ENCODE data around the gene NOS3. TPM values are rescaled to one million over a fixed set of nuclear protein-coding genes. Genes with fewer than 3 reads are reported as not detected.

The NOS3 gene
- total and polyA plus RNA-seq, 2 of the 13 experiments (the other 11 are each of a cell fraction or from before 2014, with no cell fraction given) = 3.7 to 7.5 TPM

GRCh38 chr7:151062399-151063211, 71.8 kb downstream of the NOS3 start (continued):
- TF ChIP-seq DBP (CRISPR knock-in tag; IDR thresholded peaks at IDR 0.05; ENCODE audit: not compliant biosample characterization) = no peak
- no peak for TF ChIP-seq HNRNPH1 (optimal IDR thresholded peaks at IDR 0.05; ENCODE audit: low read depth, low read length)
- TF ChIP-seq ZBTB10 (CRISPR knock-in tag; IDR thresholded peaks at IDR 0.05; ENCODE audit: borderline replicate concordance) = no peak
- no peak for TF ChIP-seq ZNF263 (CRISPR knock-in tag; IDR thresholded peaks at IDR 0.05)
- no peak for TF ChIP-seq ZNF615 (CRISPR knock-in tag; IDR thresholded peaks at IDR 0.05; ENCODE audit: borderline replicate concordance)
- no peak for TF ChIP-seq RCOR2 (CRISPR knock-in tag; IDR thresholded peaks at IDR 0.05)
- peak; percentile 75 for TF ChIP-seq NFYC (CRISPR knock-in tag; IDR thresholded peaks at IDR 0.05)
- peak; percentile 44; the same call in 1 of the 2 replicates for TF ChIP-seq MED1 (CRISPR knock-in tag; IDR thresholded peaks at IDR 0.05)
- no peak for TF ChIP-seq CSRNP2 (CRISPR knock-in tag; conservative IDR thresholded peaks at IDR 0.05; ENCODE audit: low read depth)
- TF ChIP-seq JUN (CRISPR knock-in tag; IDR thresholded peaks at IDR 0.05) = no peak
- TF ChIP-seq E2F1 (CRISPR knock-in tag; IDR thresholded peaks at IDR 0.05) = no peak
- TF ChIP-seq ZNF652 (CRISPR knock-in tag; IDR thresholded peaks at IDR 0.05; ENCODE audit: borderline replicate concordance, low read depth) = no peak
- TF ChIP-seq USF2 (IDR thresholded peaks at IDR 0.05; ENCODE audit: low read depth, low read length) = peak; percentile 98
- peak; percentile 98; the same call in 1 of the 2 replicates for TF ChIP-seq USF2 (CRISPR knock-in tag; IDR thresholded peaks at IDR 0.05; ENCODE audit: borderline replicate concordance)
- no peak for TF ChIP-seq PAWR (CRISPR knock-in tag; IDR thresholded peaks at IDR 0.05; ENCODE audit: borderline replicate concordance)
- TF ChIP-seq NFKB2 (CRISPR knock-in tag; IDR thresholded peaks at IDR 0.05; ENCODE audit: borderline replicate concordance) = peak; percentile 85; the same call in 1 of the 2 replicates
- TF ChIP-seq GFI1 (CRISPR knock-in tag; IDR thresholded peaks at IDR 0.05; ENCODE audit: borderline replicate concordance) = no peak
- no peak for TF ChIP-seq ZNF275 (CRISPR knock-in tag; IDR thresholded peaks at IDR 0.05; ENCODE audit: borderline replicate concordance)
